NCI-H524 (cell line): Measurements from ENCODE around the gene MXD4.

Experiments
- DNase-seq, 2 experiments: peaks; one replicate each; lab custom pipeline; 2025; lab: John Stamatoyannopoulos, UW

Gene MXD4

GRCh38 chr4:2261853-2262144 is at the start of gene MXD4:
Gene MXD4, minus strand, starts transcription at chr4:2262109. Its CDS starts 129 bp downstream, at chr4:2261980.
- DNase-seq = no peak

GRCh38 chr4:2306773-2307410 is 45.0 kb upstream of the MXD4 start:
- no peak for DNase-seq

GRCh38 chr4:2305766-2306501 is 44.0 kb upstream of the MXD4 start:
- DNase-seq = no peak

- DNase-seq = no peak
Measured at GRCh38 chr4:2304877-2305561, 43.1 kb upstream of the MXD4 start.

- no peak for DNase-seq
Measured at GRCh38 chr4:2304321-2304876, 42.5 kb upstream of the MXD4 start.

GRCh38 chr4:2303686-2304320 is 41.9 kb upstream of the MXD4 start:
- DNase-seq = no peak

GRCh38 chr4:2303121-2303685 is 41.3 kb upstream of the MXD4 start:
- no peak for DNase-seq

GRCh38 chr4:2302387-2303119 is 40.6 kb upstream of the MXD4 start:
- no peak for DNase-seq

GRCh38 chr4:2301806-2302205 is 39.9 kb upstream of the MXD4 start:
- DNase-seq = no peak

- DNase-seq = no peak
Measured at GRCh38 chr4:2301225-2301642, 39.3 kb upstream of the MXD4 start.

GRCh38 chr4:2300431-2301224 is 38.7 kb upstream of the MXD4 start:
- no peak for DNase-seq

GRCh38 chr4:2299794-2300193 is 37.9 kb upstream of the MXD4 start:
- no peak for DNase-seq

- no peak for DNase-seq
Measured at GRCh38 chr4:2298532-2298991, 36.7 kb upstream of the MXD4 start.

GRCh38 chr4:2297606-2298531 is 36.0 kb upstream of the MXD4 start:
- no peak for DNase-seq

GRCh38 chr4:2296631-2297601 is 35.0 kb upstream of the MXD4 start:
- DNase-seq = no peak

- no peak for DNase-seq
Measured at GRCh38 chr4:2295900-2296442, 34.1 kb upstream of the MXD4 start.

GRCh38 chr4:2295500-2295899 is 33.6 kb upstream of the MXD4 start:
- peak in 1 of 2 experiments; percentile 10 for DNase-seq

GRCh38 chr4:2292646-2293108 is 30.8 kb upstream of the MXD4 start:
- peak in 1 of 2 experiments; percentile 26 for DNase-seq
